Heart right ventricle (tissue), 16 donors: ENCODE data around the gene ROR2. TPM values are rescaled to one million over a fixed set of nuclear protein-coding genes. Genes with fewer than 3 reads are reported as not detected.

ENCODE experiments used
- ATAC-seq, 8 donors: fragments of 200-7000 bp; cut with Tn5 transposase; one replicate each; pipeline ENCODE4 v1.9.1; 2020; ENCODE audit warnings: mild to moderate bottlenecking in 8 of 8, moderate library complexity in 8 of 8, moderate number of reproducible peaks in 1 of 8
- DNase-seq, 2 donors: peaks; one replicate each; pipeline ENCODE4 v3.0.0-alpha.2; 2020
- H3K27ac ChIP-seq, 10 donors: fragments of 200-600 bp; sonication (generic) in 2 of 10; one replicate each; pipeline versions ENCODE4 v1.5.0 to v1.8.0; 2020 to 2022; ENCODE audit warnings: mild to moderate bottlenecking in 3 of 10
- H3K27me3 ChIP-seq, 7 donors: fragments of 200-600 bp; one replicate each; pipeline ENCODE4 v1.8.0; 2021 to 2022; ENCODE audit warnings: mild to moderate bottlenecking in 2 of 7
- H3K36me3 ChIP-seq, 9 donors: fragments of 200-600 bp; sonication (generic) in 1 of 9; one replicate each; pipeline versions ENCODE4 v1.5.0 to v1.8.0; 2020 to 2022; ENCODE audit warnings: mild to moderate bottlenecking in 2 of 9
- H3K4me1 ChIP-seq, 9 donors: fragments of 200-600 bp; sonication (generic) in 1 of 9; one replicate each; pipeline versions ENCODE4 v1.5.0 to v1.8.0; 2020 to 2022; ENCODE audit warnings: mild to moderate bottlenecking in 4 of 9
- H3K4me3 ChIP-seq, 10 donors: fragments of 200-600 bp; sonication (generic) in 2 of 10; one replicate each; pipeline versions ENCODE4 v1.5.0 to v1.8.0; 2020 to 2022; ENCODE audit warnings: mild to moderate bottlenecking in 7 of 10, moderate library complexity in 2 of 10
- H3K9me3 ChIP-seq, 11 donors: fragments of 200-600 bp in 10 of 11; sonication (generic) in 2 of 11; one replicate each; pipeline versions ENCODE4 v1.5.0 to v1.8.0; 2013 to 2022; ENCODE audit warnings: mild to moderate bottlenecking in 2 of 11, control low read depth in 1 of 11, moderate library complexity in 1 of 11
- WGBS, 2 donors: extraction: QIAGEN DNeasy Blood & Tissue Kit; methylation state at CpG; one replicate each; pipeline ENCODE4 v1.1.7; 2013; ENCODE audit warnings: inconsistent platforms in 1 of 2; 5-methylcytosine and 5-hydroxymethylcytosine counted together
- intact Hi-C, 10 donors: fragments of 100-400 bp; cut with DNase I; formaldehyde crosslinking; loops; one replicate each; pipeline versions ENCODE4 v1.11.1 to v1.14.2; 2022
- polyA plus RNA-seq, 2 donors: library from polyadenylated mRNA; stranded (reverse); fragments of 200-250 nt; gene quantifications; one replicate each; pipeline ENCODE4 v1.2.3, GENCODE V29; 2013
- total RNA-seq, 10 donors: library from RNA; stranded (reverse); fragmentation: NEBNext Ultra II Directional in 3 of 10; extraction: Animal tissue kit (Norgen Biotek cat#: 25700) in 3 of 10; gene quantifications; one replicate each; pipeline versions ENCODE4 v1.2.1 to v1.2.4, GENCODE V29; 2021 to 2023
- TF ChIP-seq, protein P1 (sequence below), 9 donors: fragments of 200-600 bp; sonication (generic) in 2 of 9; IDR thresholded peaks; one replicate each; pipeline versions ENCODE4 v1.5.0 to v1.8.0; 2021 to 2022; ENCODE audit warnings: antibody characterized with exemption in 9 of 9, mild to moderate bottlenecking in 5 of 9, moderate library complexity in 1 of 9
- donor health status: Arrhythmogenic right ventricular cardiomyopathy.
- donor health status: ischemic (EF 13 %, LVEDD 7.1; RV severe dilation, severe dysfunction).
- donor health status: healthy with polysubstance abuse.
- donor health status: DM: no; HTN: yes; CAD: no.
- donor health status: DM: no; HTN: no; CAD: no.
- donor health status: ischemic (EF 25% LVEDD 6.9; RV normal size, moderate dysfunction).
- donor health status: ischemic (EF 25% LVEDD 5.7; RV mildly dilated, moderate dysfunction).
- donor health status: healthy.
- donor health status: DM: yes; HTN: yes; CAD: no.
- donor health status: Ischemic cardiomyopathy.
- donor health status: ischemic (EF 35%, LVEDD 5.7; RV mildly dilated, moderate dysfunction).
- donor health status: nonischemic (EF 11% LVEDD 7.7; RV severe dilation, severe dysfunction).
- donor health status: DM: yes; HTN: yes; CAD: no.
- donor health status: PGD.
- donor health status: ischemic (EF 29% LVEDD 5.4; RV normal size, mild dysfunction).
- donor health status: nonischemic (EF 23%, LVEDD 6.1; RV moderate dilation, normal function).

Gene ROR2
- total and polyA plus RNA-seq, 12 donors = 0.11 to 1.4 (median 0.47) TPM

- no peak overlapping the region for H3K4me3 ChIP-seq
- intact Hi-C loops = loop anchor here in 9 of 10 donors (1.0 to 10.0 kb wide), 5 partner anchors 175 to 202 kb away; partner anchors contain the start of gene ROR2 (in 9 of the 9)
- H3K4me1 ChIP-seq = peaks cover 0 to 18% (median 0%) of the 10 kb centered on the region in 9 donors
- TF ChIP-seq, protein P1, sequence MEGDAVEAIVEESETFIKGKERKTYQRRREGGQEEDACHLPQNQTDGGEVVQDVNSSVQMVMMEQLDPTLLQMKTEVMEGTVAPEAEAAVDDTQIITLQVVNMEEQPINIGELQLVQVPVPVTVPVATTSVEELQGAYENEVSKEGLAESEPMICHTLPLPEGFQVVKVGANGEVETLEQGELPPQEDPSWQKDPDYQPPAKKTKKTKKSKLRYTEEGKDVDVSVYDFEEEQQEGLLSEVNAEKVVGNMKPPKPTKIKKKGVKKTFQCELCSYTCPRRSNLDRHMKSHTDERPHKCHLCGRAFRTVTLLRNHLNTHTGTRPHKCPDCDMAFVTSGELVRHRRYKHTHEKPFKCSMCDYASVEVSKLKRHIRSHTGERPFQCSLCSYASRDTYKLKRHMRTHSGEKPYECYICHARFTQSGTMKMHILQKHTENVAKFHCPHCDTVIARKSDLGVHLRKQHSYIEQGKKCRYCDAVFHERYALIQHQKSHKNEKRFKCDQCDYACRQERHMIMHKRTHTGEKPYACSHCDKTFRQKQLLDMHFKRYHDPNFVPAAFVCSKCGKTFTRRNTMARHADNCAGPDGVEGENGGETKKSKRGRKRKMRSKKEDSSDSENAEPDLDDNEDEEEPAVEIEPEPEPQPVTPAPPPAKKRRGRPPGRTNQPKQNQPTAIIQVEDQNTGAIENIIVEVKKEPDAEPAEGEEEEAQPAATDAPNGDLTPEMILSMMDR (IDR thresholded peaks at IDR 0.05) = peak in 1 of 9 donors; percentile 7
- H3K9me3 ChIP-seq = no peaks in the 10 kb centered on the region
- peaks cover 0 to 41% (median 10%) of the 10 kb centered on the region in 7 donors for H3K27me3 ChIP-seq
- DNase-seq (no peak), ATAC-seq (no peak)
- H3K36me3 ChIP-seq = no peaks in the 10 kb centered on the region
- 9 to 18% methylated on average over 4 of the region's 4 CpGs for WGBS, 2 donors
- H3K27ac ChIP-seq = no peak overlapping the region
These were observed 174.4 kb downstream of the ROR2 start for GRCh38 chr9:91775708-91776028.

DNA sequence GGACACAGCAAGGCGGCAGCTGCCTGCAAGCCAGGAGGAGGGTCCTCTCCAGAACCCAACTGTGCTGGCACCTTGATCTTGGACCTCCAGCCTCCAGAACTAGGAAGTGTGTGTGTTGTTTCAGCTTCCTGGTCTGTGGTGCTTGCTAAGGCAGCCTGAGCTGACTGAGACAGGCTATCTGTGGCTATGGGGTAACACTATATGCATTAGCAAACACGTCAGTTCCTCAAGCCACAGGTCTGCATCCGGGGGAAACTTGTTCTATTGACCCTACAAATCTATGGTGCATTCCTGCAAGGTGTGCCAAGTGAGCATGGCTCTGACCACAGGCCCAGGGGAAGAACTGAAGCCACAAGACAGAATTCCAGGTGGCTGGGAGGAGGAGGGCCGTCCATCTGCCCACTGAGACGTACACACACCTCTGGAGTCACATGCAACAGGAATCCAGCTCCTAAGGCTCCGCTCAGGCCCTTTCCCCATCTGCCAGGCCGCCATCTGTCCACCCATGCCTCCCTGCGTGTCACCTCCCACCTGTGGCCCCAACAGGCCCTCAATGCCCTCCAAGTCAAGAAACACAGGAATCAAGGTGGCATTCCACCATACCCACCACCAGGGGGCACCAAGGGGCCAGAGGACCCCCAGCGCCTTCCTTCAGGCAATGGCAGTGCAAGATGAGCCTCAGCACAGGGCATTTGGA lies 174.9 kb downstream of the ROR2 start:
- Histone ChIP-seq H3K36me3 (no peaks in the 10 kb centered on the region), H3K27me3 (peaks cover 0 to 41% (median 10%) of the 10 kb centered on the region in 7 donors), H3K9me3 (no peaks in the 10 kb centered on the region), H3K4me1 (peaks cover 0 to 18% (median 0%) of the 10 kb centered on the region in 9 donors), H3K4me3 (no peak overlapping the region), H3K27ac (no peak overlapping the region)
- TF ChIP-seq, protein P1 (IDR thresholded peaks at IDR 0.05) = peak; percentile 60 to 87 (median 79)
- intact Hi-C loops = loop anchor here in 9 of 10 donors (1.0 to 10.0 kb wide), 5 partner anchors 175 to 202 kb away; partner anchors contain the start of gene ROR2 (in 9 of the 9)
- DNase-seq (peak; percentile 40 to 59), ATAC-seq (peak; percentile 52 to 76 (median 70))
- WGBS, 2 donors = 68 to 70% methylated on average over 9 of the region's 9 CpGs

DNA sequence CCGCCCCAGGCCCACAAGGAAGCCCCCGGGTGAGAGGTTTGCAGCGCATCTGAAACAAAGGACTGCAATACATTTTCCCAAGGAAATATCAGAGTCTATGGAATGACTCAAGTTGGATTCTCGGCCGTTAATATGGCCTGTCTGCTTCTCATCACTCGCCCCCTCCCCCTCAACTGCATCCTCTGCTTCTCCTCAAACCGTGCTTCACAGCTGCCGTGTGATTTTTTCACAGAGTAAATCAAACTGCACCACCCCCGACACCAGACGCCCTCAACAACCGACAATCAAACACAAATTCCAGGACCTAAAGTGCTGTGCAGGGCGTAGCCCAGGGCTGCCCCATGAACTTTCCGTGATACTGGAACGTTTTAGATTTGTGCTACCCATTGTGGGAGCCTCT lies 176.9 kb downstream of the ROR2 start:
- peaks cover 0 to 18% (median 0%) of the 10 kb centered on the region in 9 donors for H3K4me1 ChIP-seq
- ATAC-seq = no peak
- WGBS, 2 donors = 44 to 52% methylated on average over 14 of the region's 14 CpGs

GRCh38 chr9:91771864-91772263 lies 178.2 kb downstream of the ROR2 start:
- no peak for DNase-seq
- 67 to 77% methylated on average over 4 of the region's 4 CpGs for WGBS, 2 donors
- H3K27me3 ChIP-seq = peaks cover 0 to 53% (median 15%) of the 10 kb centered on the region in 7 donors
- no peak for ATAC-seq
- peaks cover 0 to 11% (median 0%) of the 10 kb centered on the region in 9 donors for H3K4me1 ChIP-seq
- H3K4me3 ChIP-seq = no peak overlapping the region
- H3K9me3 ChIP-seq = no peaks in the 10 kb centered on the region
- H3K36me3 ChIP-seq = no peaks in the 10 kb centered on the region
- TF ChIP-seq, protein P1 (IDR thresholded peaks at IDR 0.05) = no peak
- H3K27ac ChIP-seq = no peak overlapping the region
- intact Hi-C loops = loop anchor here in 4 of 10 donors (10.0 kb wide), 1 partner anchor 183 kb away; the partner anchor contains the start of gene ROR2 (in 4 of the 4)

More for the DNA sequence above, 176.9 kb downstream of the ROR2 start:
- Histone ChIP-seq H3K4me3 (no peak overlapping the region), H3K36me3 (no peaks in the 10 kb centered on the region), H3K27me3 (peaks cover 0 to 42% (median 14%) of the 10 kb centered on the region in 7 donors), H3K9me3 (no peaks in the 10 kb centered on the region), H3K27ac (no peak overlapping the region)
- TF ChIP-seq, protein P1 (IDR thresholded peaks at IDR 0.05) = no peak
- no peak for DNase-seq
- intact Hi-C loops = loop anchor here in 4 of 10 donors (10.0 kb wide), 1 partner anchor 182 kb away; the partner anchor contains the start of gene ROR2 (in 4 of the 4)
